K562 (cell line): ENCODE data around the gene ZSWIM3. TPM values are rescaled to one million over a fixed set of nuclear protein-coding genes. Genes with fewer than 3 reads are reported as not detected.
A peak's percentile ranks its signal among the peaks of the same experiment; 100 is the strongest.

Experiments
- CTBP1 ChIP-seq: fragments of 450-650 bp; IDR thresholded peaks from 2 replicates; pipeline ENCODE4 v1.6.1; 2016; ENCODE audit warnings: borderline replicate concordance
- HDAC6 ChIP-seq: IDR thresholded peaks from 2 replicates; pipeline ENCODE4 v1.6.1; 2012; ENCODE audit warnings: low read depth, mild to moderate bottlenecking, control low read depth, inconsistent platforms, low read length, moderate library complexity
- MYBL2 ChIP-seq, 2 experiments: fragments of 450-650 bp in 1 of 2; sonication (generic) in 1 of 2; formaldehyde crosslinking in 1 of 2; IDR thresholded peaks; 2 replicates each; pipeline versions ENCODE4 v1.6.1 to v1.8.1; 2017 to 2022; ENCODE audit warnings: borderline replicate concordance in 1 of 2, inconsistent platforms in 1 of 2, low read depth in 1 of 2, mild to moderate bottlenecking in 1 of 2, missing genetic modification reagents in 1 of 2, moderate library complexity in 1 of 2
- PCBP1 ChIP-seq: fragments of 200-400 bp; formaldehyde crosslinking; IDR thresholded peaks from 2 replicates; pipeline ENCODE4 v1.6.1; 2018; ENCODE audit warnings: mild to moderate bottlenecking, low read depth, low read length; ENCODE audit not compliant: poor library complexity, severe bottlenecking
- RCOR1 ChIP-seq, 2 experiments: IDR thresholded peaks; 2 replicates each; pipeline ENCODE4 v1.6.1; 2012; ENCODE audit warnings: low read depth in 2 of 2, low read length in 2 of 2, borderline replicate concordance in 1 of 2, improper control_type of control experiment in 1 of 2
- REST ChIP-seq, 2 experiments: fragments of 450-650 bp; formaldehyde crosslinking in 1 of 2; IDR thresholded peaks; 2 replicates each; pipeline versions ENCODE4 v1.4.0 to v1.6.1; 2014 to 2020; ENCODE audit warnings: mild to moderate bottlenecking in 2 of 2, borderline replicate concordance in 1 of 2, low read depth in 1 of 2
- SRSF9 ChIP-seq: fragments of 200-400 bp; formaldehyde crosslinking; IDR thresholded peaks from 2 replicates; pipeline ENCODE4 v1.6.1; 2017; ENCODE audit warnings: low read depth, low read length, borderline replicate concordance
- ZNF584 ChIP-seq: fragments of 200-800 bp; sonication (Bioruptor generic); IDR thresholded peaks from 2 replicates; pipeline ENCODE4 v1.6.1; 2016; ENCODE audit warnings: low read depth, mild to moderate bottlenecking, missing genetic modification characterization, missing compliant biosample characterization
- ZNF707 ChIP-seq: fragments of 250-450 bp; sonication (Bioruptor Pico); conservative IDR thresholded peaks from 2 replicates; pipeline ENCODE4 v1.8.0; 2022; ENCODE audit warnings: inconsistent platforms, mild to moderate bottlenecking, moderate library complexity
- polyA plus RNA-seq, 8 experiments: library from polyadenylated mRNA; depleted of rRNA in 4 of 8; stranded (reverse) in 5 of 8; unstranded in 3 of 8; fragments of >200 nt; fragmentation: Nextera tagmentation in 2 of 8; fragmentation: Illumina TruSeq in 1 of 8; extraction: Ambion mirVana in 2 of 8; extraction: Trizol in 1 of 8; gene quantifications; 2 replicates each; pipeline versions ENCODE4 v1.2.1 to v1.2.3, GENCODE V29; 2011 to 2014; ENCODE audit warnings: inconsistent platforms in 1 of 8, missing spikeins in 1 of 8
- total RNA-seq, 7 experiments: library from RNA; depleted of rRNA in 6 of 7; stranded (reverse); fragments of >200 nt in 6 of 7; fragmentation: Illumina TruSeq in 2 of 7; extraction: Trizol in 2 of 7; gene quantifications; 2 replicates each; pipeline versions ENCODE4 v1.2.1 to v1.2.3, GENCODE V29; 2011 to 2021; ENCODE audit warnings: low replicate concordance in 1 of 7
- TF ChIP-seq, protein P1 (sequence below), 3 experiments: IDR thresholded peaks in 2 of 3; conservative IDR thresholded peaks in 1 of 3; 2 replicates each; pipeline ENCODE4 v1.5.1; 2011 to 2012; ENCODE audit warnings: low read length in 3 of 3, mild to moderate bottlenecking in 3 of 3, control low read depth in 2 of 3, improper control_type of control experiment in 1 of 3, inconsistent platforms in 1 of 3, low read depth in 1 of 3, mixed read lengths in 1 of 3, moderate library complexity in 1 of 3; ENCODE audit not compliant: insufficient read depth in 2 of 3

Gene ZSWIM3
- total and polyA plus RNA-seq, 9 of the 15 experiments (the other 6 are each of a cell fraction or from before 2014, with no cell fraction given) = 1.7 to 4.3 (median 2.9) TPM

GRCh38 chr20:45823949-45824835, 33.2 kb upstream of the ZSWIM3 start (continued):
- TF ChIP-seq ZNF584 (CRISPR knock-in tag) (no peak), REST (IDR thresholded peaks at IDR 0.05; ENCODE audit: borderline replicate concordance) (peak; percentile 30; the same call in 1 of the 2 replicates), REST (CRISPR knock-in tag; IDR thresholded peaks at IDR 0.05; ENCODE audit: low read depth) (no peak), SRSF9 (no peak), PCBP1 (peak; percentile 64), RCOR1 (IDR thresholded peaks at IDR 0.05; ENCODE audit: borderline replicate concordance in 1 of 2, low read depth in 2 of 2, low read length in 2 of 2) (peak in 1 of 2 experiments; percentile 43; a peak in 1 of 4 replicates), CTBP1 (peak; percentile 43; the same call in 1 of the 2 replicates), ZNF707 (CRISPR knock-in tag) (no peak), MYBL2 (IDR thresholded peaks at IDR 0.05; ENCODE audit: low read depth) (no peak), MYBL2 (CRISPR knock-in tag; IDR thresholded peaks at IDR 0.05; ENCODE audit: borderline replicate concordance) (no peak), HDAC6 (no peak)
- TF ChIP-seq, protein P1, sequence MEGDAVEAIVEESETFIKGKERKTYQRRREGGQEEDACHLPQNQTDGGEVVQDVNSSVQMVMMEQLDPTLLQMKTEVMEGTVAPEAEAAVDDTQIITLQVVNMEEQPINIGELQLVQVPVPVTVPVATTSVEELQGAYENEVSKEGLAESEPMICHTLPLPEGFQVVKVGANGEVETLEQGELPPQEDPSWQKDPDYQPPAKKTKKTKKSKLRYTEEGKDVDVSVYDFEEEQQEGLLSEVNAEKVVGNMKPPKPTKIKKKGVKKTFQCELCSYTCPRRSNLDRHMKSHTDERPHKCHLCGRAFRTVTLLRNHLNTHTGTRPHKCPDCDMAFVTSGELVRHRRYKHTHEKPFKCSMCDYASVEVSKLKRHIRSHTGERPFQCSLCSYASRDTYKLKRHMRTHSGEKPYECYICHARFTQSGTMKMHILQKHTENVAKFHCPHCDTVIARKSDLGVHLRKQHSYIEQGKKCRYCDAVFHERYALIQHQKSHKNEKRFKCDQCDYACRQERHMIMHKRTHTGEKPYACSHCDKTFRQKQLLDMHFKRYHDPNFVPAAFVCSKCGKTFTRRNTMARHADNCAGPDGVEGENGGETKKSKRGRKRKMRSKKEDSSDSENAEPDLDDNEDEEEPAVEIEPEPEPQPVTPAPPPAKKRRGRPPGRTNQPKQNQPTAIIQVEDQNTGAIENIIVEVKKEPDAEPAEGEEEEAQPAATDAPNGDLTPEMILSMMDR (IDR thresholded peaks at IDR 0.05 in 2 of 3, conservative IDR thresholded peaks at IDR 0.05 in 1 of 3; ENCODE audit: insufficient read depth in 2 of 3, low read depth in 1 of 3, low read length in 3 of 3) = peak; percentile 34 to 48 (median 48); a peak in 5 of 6 replicates
